GM19328 (cell line): ENCODE data around the gene KAZN.

Source experiments
- ATAC-seq: cut with Tn5 transposase; IDR thresholded peaks from one replicate; pipeline ENCODE4 v1.9.1; 2021; ENCODE audit warnings: mild to moderate bottlenecking, moderate library complexity; ENCODE audit not compliant: unreplicated experiment

Gene KAZN

DNA sequence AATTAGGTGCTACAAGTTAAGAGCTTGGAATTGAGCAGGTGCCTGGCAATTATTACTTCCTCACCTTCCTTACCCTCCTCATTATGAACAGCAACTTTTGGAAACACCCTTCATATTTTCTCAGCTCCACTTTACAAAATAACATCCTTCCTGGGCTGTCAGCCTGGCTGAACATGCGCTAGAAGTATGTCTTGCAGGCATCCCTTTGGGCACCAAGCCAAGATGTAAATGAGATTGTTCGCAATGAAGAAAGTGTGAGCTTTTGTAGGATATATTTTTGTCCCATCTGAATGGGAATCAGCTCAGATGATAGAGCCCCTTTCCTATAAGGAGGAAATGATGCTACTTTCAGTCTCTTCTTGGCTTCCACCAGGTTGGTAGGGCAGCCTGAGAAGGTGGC lies 245.9 kb downstream of the KAZN start:
- no peak for ATAC-seq

DNA sequence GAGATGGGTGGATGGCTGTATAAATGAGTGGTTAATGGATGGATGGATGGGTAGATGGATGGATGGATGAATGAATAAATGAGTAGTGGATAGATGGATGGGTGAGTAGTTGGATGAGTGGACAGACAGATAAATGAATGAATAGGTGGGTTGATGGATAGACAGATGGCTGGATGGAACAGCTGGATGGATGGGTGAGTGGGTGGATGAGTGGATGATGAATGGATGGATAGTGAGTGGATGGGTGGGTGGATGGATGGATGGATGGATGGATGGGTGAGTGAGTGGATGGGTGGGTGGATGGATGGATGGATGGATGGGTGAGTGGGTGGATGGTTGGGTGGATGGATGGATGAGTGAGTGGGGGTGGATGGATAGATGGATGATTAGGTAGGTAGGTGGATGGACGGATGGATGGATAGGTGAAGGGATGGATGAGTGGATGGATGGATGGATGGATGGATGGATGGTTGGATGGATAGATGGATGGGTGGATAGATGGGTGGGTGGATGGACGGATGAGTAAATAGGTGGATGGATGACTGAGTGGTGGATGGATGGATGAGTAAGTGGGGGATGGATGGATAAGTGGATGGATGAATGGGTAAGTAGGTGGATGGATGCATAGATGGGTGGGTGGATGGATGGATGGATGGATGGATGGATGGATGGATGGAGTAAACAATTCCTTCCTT lies 246.6 kb downstream of the KAZN start:
- no peak for ATAC-seq

DNA sequence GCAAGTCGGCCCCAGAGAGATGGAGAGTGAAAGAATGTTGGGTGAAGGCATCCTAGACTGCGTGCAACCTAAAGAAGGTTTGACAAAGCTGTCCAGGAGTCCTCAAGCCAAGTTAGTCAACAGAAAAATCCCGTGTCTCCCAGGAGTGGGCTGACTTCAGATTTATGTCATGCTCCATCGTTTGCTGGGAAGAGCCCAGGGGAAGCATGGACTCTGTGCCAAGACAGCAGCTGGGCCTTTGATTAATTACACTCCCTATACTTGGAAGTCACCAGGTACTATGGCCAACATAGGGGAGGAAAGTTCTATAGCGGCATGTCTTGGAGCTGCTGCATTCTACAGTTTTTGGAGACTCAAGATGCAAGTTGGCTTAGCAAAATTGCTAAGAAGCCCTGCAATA lies 247.4 kb downstream of the KAZN start:
- no peak for ATAC-seq

DNA sequence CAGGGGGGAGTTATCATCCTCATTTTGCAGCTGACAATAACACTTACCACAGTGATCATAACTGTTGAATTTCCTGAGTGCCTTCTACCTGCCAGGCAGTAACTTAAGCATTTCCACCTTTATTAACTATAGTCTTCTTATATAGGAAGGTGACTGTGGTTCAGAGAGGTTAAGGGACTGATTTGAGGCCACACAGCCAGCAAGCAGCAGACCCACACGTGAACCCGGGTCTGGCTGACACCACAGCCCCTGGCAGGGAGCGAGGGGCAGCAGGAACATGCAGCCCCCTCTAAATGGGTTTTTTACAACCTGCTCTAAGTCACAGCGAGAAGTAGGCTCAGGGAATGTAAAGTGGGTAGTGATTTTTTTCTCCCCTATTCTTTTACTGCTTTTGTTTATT lies 248.2 kb downstream of the KAZN start:
- no peak for ATAC-seq

DNA sequence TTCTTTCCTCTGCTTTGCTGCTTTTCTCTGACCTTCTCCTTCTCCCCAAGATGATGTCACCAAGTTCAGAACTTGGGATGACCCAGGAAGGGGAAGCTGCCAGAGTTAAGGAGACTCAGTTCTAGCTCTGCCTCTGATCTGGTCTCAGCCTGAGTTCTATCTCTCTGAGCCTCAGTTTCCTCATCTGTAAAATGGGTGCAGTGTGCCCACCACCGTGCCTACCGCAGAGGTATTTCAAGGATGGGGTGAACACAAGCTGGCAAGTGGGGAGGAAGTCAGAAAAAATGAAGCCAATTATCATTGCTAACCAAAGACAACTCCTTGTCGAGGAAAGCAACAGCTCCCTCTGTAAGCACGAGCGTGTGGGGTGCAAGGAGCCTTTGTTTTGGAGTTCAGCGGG lies 249.7 kb downstream of the KAZN start:
- ATAC-seq, result no peak

DNA sequence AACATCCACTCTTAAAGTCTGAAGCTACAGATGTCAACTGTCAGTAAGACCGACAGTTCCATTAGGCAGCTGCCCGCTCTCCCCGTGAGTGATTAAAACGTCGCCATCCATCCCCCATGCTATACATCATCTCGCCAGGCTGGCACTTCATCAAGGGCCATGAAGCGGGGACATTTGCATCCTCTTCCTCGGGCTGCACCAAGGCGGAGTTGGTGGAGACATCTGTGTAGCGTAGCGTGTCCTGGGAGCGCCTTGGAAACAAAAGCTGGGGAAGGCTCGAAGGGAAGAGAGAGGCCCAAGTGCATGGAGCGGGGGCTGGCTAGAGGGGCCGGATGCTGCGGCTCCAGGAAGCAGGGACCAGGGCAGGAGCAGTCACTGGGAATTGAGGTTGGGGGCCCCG lies 250.1 kb downstream of the KAZN start:
- no peak for ATAC-seq

DNA sequence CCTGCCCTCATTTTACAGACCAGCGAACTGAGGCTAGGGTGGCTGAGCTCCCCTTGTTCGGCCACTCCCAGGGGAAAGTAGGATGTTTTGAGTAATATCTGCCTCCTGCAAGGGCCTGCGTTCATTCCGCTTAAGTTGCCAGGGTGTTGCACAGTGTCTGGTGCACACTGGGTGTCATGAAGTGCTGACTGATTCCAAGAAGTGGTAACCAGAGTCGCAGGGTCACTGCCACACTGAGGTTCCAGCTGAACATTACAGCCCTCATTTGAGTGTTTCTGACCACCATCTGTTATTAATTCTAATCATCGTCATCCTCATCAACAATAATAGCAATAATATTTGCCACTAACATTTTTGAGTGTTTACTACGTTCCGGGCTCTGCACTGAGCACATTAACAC lies 250.6 kb downstream of the KAZN start:
- no peak for ATAC-seq

DNA sequence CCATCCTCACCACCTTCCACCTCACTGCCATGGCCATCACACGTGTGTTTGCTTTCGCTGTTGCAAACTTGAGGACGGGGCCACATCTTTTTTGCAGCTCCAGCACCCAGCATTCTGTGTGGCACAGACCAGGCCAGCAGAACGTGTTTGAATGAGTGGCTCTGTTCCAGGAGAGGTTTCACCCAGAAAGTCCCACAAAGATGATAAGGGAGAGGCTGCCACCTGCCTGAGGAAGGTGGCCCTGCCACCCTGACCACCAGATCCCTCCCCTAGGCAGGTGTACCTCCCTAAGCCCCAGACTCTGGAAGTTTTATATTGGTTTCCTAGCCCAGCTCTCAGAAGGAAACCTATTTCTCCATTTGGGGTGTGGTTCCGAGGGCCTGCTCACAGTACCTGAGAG lies 252.1 kb downstream of the KAZN start:
- ATAC-seq, result no peak

DNA sequence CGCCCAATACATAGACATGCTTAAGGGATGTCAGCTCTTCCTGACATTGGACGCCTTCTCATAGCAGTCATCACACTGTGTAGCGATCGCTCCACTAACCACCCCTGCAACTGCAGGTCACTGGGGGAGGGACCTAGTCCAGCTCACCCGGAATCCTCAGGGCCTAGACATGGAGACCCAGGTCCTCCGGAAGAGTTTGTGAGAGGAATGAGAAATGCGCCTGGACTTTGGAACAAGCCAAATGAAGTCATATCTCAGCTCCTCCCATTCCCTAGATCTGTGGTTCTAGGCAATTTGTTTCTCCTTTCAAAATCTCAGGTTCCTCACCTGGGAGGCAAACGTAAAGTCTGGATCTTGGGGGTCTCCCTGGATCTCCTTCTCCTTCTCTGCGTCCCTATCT lies 253.3 kb downstream of the KAZN start:
- no peak for ATAC-seq

DNA sequence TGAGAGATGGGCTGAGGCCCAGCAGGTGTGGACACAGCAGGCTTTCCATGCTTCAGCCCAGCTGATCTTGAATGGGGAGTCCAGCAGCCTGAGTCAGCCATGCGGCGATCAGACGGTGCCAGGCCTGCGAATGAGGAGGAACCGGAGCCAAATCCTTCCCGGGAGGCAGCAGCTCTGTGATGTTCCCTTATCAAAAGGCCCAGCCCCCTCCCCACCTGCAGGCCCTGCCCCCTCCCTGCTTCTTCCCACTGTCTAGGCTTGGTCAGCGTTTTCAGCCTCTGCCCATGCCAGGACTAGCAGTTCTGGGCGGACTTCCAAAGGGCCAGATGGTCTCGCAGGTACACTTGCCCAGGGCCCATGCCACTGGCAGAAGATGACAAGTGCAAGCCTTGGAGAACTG lies 253.8 kb downstream of the KAZN start:
- ATAC-seq, result no peak

DNA sequence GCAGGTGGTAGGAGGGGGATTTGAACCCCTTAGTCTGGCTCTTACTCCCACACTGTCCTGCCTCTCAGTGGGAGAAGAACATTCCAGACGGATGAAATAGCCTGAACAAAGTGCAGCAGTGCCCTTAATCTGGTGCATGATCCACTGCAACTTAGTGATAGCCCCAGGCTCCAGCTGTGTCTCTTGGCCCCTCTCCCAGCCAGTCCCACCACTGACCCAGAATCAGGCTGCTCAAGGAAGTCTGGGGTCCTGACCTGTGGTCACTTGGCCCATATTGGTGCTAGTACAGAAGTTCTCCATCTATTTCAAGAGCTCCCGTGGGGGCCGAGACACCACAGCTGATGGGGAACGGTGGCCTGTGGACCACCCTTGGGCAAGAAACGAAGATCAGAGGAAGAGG lies 255.0 kb downstream of the KAZN start:
- no peak for ATAC-seq

DNA sequence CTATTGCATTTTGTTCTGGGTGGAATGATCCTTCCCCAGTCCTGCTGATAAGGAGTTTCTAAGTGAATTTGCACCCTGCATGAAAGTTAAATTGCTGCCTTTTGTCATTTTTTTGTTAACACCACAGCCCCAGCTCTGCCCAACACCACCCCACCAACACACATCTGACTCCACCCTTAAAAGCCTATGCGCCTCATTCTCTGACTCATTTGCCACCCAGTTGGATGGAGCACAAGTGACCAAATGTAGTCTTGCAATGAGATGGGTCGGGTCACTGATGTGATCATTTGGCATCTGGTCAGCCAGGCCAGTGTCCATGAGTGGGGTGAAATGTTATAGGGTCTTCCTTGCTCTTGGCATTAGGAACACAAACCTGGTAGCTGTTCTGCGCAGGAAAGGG lies 256.8 kb downstream of the KAZN start:
- no peak for ATAC-seq

DNA sequence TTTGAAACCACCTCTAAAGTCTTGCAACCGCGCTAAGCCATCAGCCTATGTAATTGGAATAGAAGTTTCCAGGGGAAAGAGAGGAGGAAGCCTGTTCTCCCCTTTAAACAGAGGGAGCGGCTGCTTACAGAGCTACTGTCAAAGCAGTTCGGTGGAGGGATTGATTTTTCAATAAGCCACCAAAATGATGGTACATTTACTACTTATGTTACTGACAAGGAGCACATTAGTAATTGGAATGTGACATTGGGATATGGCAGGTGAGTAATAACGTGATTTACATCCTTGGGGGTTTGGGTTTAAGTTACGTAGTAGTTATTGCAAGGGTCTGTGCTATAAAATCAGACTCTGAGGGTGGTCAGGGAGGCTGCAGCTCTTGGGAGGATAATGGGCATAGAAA lies 257.3 kb downstream of the KAZN start:
- ATAC-seq, result no peak

DNA sequence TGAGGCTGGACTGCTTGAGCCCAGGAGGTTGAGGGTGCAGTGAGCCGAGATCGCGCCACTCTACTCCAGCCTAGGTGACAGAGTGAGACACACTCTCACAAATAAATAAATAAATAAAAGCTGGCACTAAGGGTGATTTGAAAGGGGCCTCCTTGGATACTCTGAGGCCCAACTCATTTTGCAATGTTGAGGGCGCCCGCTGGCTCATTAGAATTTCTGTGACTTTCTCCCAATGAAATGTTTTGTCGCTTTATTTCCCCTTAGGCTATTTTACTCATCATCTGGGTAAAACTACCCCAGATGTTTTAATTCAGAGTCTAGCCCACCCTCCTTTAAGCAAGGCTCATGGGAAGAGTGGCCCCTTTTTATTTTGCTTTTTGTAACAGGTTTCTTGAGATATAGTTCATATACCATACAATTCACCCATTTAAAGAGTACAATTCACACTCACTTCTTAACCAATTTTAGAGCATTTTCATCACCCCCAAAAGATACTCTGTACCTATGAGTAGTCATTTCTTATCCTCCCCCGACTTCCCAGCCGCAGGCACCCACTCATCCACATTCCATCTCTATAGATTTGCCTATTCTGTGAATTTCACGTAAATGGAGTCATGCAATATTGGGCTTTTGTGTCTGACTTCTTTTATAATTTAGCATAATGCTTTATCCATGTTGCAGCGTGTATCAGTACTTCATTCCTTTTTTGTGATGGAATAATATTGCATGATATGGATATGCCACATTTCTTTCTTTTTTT lies 259.1 kb downstream of the KAZN start:
- no peak for ATAC-seq

DNA sequence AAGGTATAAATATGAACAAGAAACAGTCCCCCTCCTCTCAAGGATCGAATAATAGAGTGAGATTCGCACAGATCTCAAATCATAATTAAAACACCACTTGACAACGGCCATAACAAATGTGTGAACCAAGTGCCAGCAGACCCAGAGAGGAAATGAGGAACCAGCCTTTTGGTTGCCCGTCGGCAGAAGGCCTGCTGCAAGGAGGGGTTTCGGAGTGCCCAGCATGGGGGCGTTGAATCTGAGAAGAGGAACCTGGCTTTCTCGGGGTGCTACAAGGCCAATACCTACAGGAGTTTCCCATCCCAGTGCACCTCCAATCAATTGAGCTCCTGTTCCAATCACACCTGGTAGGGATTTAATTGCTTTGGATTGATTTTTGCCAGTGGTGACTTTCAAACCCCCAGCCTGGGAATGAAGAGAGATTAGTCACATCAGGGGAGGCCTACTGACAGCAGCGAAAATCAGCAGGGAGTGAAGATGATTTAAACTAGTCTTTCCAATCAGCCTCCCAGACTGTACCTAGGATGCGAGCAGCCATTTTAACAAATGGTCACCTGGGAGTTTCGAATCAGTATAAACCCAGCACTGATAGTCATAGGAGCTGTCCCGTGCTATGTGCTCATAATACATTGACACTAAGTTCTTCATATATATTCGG lies 263.8 kb downstream of the KAZN start:
- no peak for ATAC-seq

DNA sequence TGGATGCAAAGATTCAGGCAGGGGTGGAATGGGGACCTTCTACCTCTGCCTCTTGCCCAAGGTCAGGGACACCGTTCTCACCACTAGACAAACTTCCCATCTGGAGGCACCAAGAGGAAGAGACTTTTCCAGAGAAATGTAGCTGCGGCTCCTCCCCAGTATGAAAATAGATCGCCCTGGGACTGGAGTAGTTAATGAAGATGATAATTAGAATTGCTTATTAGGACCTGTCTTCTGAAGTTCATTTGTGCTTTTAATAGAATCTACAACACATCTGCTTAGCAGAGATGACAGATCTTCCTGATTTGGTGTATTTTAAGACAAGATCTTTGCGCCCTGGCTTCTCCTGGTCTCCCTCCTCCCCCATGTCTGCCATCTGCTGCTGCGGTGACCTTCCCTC lies 266.6 kb downstream of the KAZN start:
- no peak for ATAC-seq

DNA sequence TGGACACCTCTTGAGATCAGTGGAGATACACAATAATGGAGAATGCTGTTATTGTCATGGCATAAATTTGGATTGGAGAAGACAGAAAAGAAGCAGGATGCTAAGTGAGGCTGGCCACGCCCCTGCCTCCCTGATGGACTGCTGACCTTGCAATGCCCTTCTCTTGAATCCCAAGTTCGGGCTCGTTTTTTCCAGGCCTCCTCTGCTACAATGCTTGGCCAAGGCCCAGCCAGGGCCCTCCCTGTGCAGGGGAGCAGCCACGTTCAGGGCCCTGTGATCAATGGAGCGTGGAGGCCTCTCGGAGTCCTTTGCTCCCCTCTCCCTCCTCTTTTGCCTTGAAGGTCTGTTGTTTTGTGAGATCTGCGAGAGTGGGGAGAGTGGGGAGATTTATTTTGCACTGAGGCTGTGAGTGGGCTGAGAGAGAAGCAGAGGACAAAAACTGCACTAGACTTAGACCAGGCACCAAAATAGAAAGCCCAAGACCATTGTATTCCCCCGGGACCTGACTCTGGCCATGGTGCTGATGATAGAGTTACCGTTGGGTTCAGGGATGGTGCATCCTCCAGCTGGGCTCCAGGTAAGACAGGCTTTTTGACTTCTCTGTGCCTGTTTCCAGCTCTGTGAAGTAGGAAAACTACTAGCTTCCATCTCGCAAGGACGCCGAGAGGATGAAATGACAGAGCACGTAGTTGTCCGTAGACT lies 268.6 kb downstream of the KAZN start:
- ATAC-seq, result no peak

DNA sequence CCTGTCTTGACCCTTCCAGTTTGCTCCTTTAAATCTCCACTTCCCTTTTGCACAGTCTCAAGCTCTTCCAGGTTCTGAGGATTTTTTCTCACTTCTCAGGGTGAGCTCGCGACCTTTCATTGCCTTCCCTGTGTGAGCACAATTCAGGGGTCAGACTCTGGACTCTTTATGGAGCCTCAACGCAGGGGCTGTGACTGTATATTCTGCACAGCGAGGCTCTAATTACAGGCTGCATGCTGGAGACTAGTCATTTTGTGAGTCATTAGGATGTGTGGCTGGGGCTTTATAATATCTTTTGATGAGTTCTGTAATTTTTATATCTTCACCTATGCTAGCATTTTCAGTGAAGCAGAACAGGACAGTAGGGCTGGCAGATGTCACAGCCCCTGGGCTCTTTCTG lies 270.7 kb downstream of the KAZN start:
- no peak for ATAC-seq

DNA sequence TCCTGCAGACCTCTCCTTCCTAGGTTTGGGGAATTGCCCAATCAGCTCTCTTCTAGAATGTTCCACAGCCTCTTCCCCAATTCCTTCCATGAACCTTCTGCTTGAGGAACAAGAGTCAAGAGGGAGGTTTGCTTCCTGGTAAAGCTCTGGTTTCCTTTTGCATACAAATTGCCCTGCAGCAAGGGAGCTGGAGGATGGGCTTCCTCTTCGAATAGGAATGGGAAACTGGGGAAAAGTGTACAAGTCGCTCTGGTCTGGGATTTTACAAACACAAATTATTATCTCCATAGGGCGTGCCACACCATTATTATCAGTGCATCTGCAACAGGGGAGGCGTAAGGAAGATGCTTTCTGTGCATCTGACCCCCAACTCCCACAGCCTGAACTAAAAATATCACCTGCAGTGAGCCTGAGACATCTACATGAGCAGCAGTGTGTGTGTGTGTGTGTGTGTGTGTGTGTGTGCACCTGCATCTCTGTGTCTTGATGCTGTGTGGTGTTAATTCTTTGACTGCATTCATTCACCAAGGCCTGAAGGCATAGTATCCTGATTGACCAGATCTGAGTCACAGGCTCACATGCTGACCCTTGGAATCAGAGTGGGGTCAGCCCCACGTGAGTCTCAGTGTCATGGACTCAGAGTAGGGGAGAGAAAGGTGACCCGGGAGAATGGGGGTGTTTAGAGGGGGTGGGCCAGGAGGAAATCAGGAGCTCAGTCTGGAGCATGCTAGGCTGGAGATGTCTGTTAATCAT lies 272.9 kb downstream of the KAZN start:
- no peak for ATAC-seq

DNA sequence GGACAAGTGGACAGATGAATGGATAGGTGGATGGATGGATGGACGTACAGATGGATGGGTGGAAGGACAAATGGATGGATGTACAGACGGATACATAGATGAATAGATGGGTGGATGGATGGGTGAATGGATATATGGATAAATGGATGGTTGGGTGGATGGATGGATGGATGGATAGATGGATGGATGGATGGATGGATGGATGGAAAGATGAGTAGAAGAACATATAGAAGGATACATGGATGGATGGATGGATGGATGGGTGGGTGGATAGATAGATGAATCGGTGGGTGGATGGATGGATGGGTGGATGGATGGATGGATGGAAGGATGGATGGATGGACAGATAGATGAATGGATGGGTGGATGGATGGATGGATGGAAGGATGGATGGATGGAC lies 274.3 kb downstream of the KAZN start:
- ATAC-seq, result no peak

DNA sequence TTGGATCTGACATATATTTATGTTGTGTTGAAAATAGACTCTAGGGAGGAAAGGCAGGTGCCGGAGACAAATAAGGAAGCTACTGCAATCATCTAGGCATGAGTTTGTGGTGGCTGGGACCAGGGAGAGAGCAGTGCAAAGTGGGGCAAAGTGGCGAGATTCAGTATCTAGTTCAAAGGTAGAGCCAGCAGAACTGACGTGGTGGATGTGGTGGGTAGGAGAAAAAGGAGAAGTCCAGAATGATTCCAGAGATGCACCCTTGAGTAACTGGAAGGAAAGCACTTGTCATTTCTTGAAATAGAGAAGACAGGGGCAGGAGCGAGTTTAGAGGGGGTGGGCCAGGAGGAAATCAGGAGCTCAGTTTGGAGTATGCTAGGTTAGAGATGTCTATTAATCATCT lies 275.2 kb downstream of the KAZN start:
- ATAC-seq, result no peak
